GM18526 (cell line): ENCODE measurements around the gene PPP1R8.

Experiments used
- POLR2A ChIP-seq: IDR thresholded peaks from 3 replicates; pipeline ENCODE4 v1.6.1; 2011; ENCODE audit not compliant: insufficient read length; ENCODE audit errors: extremely low read depth

The PPP1R8 gene

GRCh38 chr1:27882543-27882903, 51.9 kb downstream of the PPP1R8 start:
- no peak for TF ChIP-seq POLR2A

GRCh38 chr1:27883536-27883935, 53.0 kb downstream of the PPP1R8 start:
- TF ChIP-seq POLR2A = no peak

GRCh38 chr1:27884006-27884954, 53.7 kb downstream of the PPP1R8 start:
- TF ChIP-seq POLR2A = peak; percentile 30

GRCh38 chr1:27885114-27885528, 54.5 kb downstream of the PPP1R8 start:
- no peak for TF ChIP-seq POLR2A

GRCh38 chr1:27885621-27886352, 55.2 kb downstream of the PPP1R8 start:
- TF ChIP-seq POLR2A = no peak

GRCh38 chr1:27886353-27886679, 55.7 kb downstream of the PPP1R8 start:
- no peak for TF ChIP-seq POLR2A

- TF ChIP-seq POLR2A = no peak
These were observed 56.2 kb downstream of the PPP1R8 start for GRCh38 chr1:27886744-27887143.

- TF ChIP-seq POLR2A = no peak
These were observed 56.8 kb downstream of the PPP1R8 start for GRCh38 chr1:27887215-27888021.

- TF ChIP-seq POLR2A = no peak
These were observed 58.9 kb downstream of the PPP1R8 start for GRCh38 chr1:27889506-27889905.

- TF ChIP-seq POLR2A = no peak
These were observed 60.8 kb downstream of the PPP1R8 start for GRCh38 chr1:27891196-27891889.

- no peak for TF ChIP-seq POLR2A
These were observed 63.9 kb downstream of the PPP1R8 start for GRCh38 chr1:27894521-27894920.
